NCI-H460 (cell line): ENCODE results near the gene PLCB1. TPM values are rescaled to one million over a fixed set of nuclear protein-coding genes. Genes with fewer than 3 reads are reported as not detected.
"Not testable (repeated sequence)": the region's sequence is repeated elsewhere in the genome, so short reads cannot be mapped to it uniquely, and the experiment has no call there.

Experiments
- DNase-seq: peaks from one replicate; pipeline ENCODE4 v3.0.0-alpha.2; 2016; ENCODE audit warnings: low read depth; ENCODE audit errors: extremely low read depth
- total RNA-seq: library from RNA; depleted of rRNA; stranded (reverse); fragments of >200 nt; shearing (Covaris generic); gene quantifications from 2 replicates; pipeline ENCODE4 v1.2.3, GENCODE V29; 2014

PLCB1 gene
- total RNA-seq, 1 experiment from 2014 or later = 74.0 TPM

- DNase-seq = no peak
Observed at GRCh38 chr20:8844179-8844578, 712.1 kb downstream of the PLCB1 start.

DNA sequence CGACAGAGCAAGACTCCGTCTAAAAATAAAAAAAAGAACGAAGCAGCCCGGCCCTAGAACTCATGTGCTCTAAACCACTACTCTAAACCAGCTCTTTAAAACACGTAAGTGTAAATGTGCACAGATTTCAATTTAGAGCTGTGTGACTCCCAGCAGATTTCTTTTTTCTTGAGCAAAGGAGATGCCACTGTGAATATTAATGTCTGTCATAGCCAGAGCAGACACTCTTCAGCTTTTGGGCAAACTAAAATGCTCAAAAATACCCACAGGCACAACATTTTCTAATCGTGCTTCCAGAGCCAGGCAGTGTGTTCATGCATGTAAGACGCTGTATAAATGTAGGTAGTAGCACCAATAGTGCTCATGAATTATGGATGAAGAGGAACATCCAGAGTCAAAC, 717.9 kb downstream of the PLCB1 start:
- no peak for DNase-seq

DNA sequence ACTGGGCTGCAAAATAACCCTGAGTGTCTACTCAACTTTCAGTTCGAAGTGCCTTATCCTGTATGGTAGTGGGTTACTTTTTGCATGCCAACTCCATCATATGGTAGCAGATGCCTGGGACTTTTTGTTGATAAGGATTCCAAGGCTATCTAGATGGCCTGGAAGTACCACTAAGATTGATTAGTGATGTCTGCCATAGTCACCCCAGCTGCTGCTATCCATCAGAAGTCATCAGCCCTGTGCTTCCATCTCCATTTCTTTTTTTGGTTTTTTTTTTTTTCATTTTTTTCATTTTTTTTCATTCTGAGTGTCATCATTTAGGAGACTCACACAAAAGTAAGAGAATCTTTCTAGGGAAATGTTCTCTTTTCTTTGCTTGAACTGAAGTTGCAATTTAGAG, 719.4 kb downstream of the PLCB1 start:
- no peak for DNase-seq

GRCh38 chr20:8851919-8852318, 719.9 kb downstream of the PLCB1 start:
- not testable (repeated sequence) for DNase-seq

GRCh38 chr20:8853211-8853610, 721.1 kb downstream of the PLCB1 start:
- not testable (repeated sequence) for DNase-seq

DNA sequence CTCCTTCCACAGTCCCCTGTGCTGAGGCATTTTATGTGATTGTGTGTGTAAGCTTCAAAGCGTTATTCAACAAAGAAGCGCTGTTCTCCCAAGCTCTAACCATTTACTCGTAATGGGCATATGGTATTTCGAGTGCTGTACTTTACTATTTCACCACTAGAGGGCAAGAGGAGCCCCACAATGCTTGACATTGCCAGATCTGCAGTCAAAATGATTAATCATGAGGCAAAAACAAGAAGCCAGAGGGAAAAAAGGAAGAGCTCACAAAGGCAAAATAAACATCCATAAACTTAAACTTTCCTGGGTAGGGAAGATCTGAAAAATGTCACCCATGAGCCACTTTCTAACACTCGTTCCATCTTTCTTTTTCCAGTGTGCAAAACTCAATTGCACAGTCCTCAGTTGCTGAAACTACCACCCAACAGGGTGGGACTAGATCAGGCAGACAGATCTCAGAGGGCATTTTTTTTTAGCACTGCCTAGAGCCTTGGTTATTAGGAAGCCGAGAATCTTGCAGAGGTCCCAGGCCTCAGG, 721.8 kb downstream of the PLCB1 start:
- peak; percentile 76 for DNase-seq

DNA sequence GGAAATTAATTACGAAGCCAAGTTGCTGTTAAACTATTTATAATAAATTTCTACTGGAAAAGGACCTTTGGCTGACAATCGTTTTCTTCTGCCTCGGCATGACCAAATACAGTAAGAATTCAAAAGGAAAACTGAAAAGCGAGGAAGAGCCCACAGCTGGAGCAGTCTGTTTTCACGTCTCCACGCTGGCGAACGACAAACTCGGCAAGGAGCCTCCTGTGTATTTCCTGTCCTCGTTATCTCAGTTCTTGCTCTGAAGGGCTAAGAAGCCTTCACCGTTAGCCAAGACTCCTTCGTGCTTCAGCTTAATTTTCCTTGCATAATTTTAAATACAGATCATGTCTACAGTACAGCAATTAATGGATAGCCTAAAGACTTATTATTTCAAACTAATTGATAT, 722.5 kb downstream of the PLCB1 start:
- DNase-seq = no peak

DNA sequence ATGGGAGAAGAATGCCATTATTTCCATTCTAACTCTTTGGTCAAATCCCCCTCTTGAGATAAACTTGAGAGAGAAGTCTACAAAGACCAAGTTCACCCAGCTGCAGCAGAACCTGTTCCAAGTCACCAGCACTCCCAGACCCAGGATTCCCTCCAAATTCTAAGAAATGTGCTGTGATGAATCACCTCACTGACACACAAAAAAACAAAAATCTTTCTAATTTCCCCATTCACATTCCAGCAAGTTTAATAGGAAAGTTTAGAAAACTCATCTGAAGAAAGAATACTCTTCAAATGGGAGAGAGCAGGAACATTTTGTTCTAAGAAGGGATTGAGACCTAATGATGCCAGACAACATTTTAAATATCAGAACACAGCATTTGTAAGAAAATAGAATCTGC, 723.2 kb downstream of the PLCB1 start:
- DNase-seq = no peak

- DNase-seq = no peak
Observed at GRCh38 chr20:8856668-8857067, 724.6 kb downstream of the PLCB1 start.

- DNase-seq = no peak
Observed at GRCh38 chr20:8858181-8858787, 726.2 kb downstream of the PLCB1 start.

DNA sequence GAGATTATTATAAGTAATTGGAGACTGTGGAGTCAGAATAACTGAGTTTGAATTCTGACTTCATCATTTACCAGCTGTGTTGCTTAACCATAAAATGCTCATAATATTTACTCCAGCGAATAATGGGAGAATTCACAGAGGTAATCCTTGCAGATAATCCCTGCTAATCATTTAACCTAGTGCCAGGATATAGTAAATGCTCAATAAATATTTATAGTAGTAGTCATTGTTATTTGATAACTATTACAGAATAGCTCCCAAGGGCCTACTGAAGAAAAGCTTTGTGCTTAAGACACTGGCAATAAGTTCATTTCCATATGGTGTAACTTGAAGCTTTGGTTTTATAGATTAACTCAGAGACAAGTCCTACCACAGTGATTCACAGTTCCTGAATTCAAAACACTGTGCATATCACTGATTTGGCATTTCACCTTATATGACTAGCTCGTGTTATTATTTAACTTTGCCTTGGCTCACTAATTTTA, 728.0 kb downstream of the PLCB1 start:
- DNase-seq = no peak

GRCh38 chr20:8862092-8862491, 730.0 kb downstream of the PLCB1 start:
- DNase-seq = no peak

- no peak for DNase-seq
Observed at GRCh38 chr20:8865636-8866035, 733.6 kb downstream of the PLCB1 start.

DNA sequence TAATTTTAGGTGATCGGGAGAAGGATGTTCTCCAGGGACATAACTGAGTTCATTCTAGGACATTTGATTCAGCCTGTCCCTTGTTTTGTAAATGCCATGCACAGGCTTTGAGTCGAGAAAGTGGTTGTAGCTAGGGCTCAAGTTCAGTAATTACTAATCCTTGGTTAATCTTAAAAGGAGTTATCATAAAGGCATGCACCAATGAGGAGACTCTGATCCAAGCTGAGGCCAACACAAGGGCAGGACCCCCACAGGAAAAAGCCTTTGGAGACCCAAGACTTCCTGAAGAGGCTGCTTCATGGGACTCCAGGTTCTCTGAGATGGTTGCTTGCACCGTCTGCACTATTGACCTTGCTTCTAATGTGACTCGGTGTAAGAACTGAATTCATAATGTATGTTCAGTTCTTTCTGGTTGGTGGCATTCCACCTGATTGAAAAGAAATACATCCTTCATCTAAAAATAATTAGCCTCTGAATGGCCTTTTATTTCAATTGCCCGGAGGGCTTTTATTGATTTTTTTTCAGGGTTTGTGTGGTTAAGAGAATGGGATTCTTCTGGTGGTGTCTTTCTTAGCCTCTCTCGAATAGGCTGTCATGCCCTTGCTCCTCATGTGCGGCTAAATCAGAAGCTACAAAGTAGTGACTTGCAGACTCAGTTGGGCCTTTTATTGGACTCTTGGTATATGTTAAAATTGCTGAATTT, 735.1 kb downstream of the PLCB1 start:
- no peak for DNase-seq

DNA sequence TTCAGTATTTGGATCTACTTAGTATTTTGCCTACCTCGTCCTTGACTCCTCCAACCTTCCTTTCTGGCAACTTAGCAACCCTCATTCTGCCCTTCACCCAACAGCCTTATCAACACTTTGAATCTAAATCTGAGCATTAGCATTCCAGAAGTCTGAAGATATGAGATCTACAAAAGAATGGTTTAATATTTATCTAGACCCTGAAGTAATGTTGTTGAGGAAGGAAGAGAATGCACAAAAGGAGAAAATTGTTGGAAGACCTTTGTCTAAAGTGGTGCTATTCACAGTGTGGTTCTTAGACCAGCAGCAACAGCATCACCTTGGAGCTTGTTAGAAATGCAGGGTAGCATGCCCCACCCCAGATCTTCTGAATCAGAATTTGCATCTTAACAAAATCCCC, 738.6 kb downstream of the PLCB1 start:
- no peak for DNase-seq

- peak; percentile 15 for DNase-seq
Observed at GRCh38 chr20:8874437-8874836, 742.4 kb downstream of the PLCB1 start.

DNA sequence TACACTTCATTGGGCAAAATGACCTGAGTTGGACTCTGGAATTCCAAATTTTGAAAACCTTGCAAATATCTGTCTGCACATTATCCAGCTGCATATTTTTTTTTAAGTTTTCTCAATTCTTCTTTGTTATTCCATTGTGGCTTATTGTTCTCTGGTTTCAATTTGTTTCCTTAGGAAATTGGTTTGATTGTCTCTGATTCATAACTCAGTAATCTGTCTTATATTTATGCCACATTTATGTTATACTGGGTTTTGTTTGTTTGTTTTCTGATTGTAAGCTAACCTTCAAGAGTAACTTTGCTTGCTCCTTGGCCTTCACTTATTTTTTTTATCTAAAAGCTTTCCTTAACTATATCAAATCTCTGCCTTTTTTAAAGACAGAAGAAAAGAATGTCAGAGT, 743.5 kb downstream of the PLCB1 start:
- DNase-seq = no peak

GRCh38 chr20:8876366-8876765, 744.3 kb downstream of the PLCB1 start:
- no peak for DNase-seq

- DNase-seq = no peak
Observed at GRCh38 chr20:8877294-8877693, 745.2 kb downstream of the PLCB1 start.

DNA sequence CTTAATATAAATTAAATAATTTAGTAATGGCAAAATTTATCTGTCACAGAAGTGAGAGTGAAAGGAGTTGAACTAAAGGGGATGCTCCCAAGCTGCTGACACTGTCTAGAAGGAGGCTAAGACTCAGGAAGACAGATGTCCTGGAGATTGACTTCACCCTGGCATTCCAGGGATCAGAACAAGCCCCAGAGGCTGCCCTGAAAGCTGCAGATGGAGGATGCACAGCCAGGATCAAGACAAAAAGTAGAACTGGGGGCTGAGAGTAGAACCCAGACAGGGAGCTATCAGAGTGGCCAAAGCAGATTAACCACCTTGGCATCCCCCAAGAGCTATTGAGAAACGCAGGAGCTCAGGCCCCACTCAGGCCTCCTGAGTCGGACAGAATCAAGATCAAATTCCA, 747.6 kb downstream of the PLCB1 start:
- DNase-seq = no peak

DNA sequence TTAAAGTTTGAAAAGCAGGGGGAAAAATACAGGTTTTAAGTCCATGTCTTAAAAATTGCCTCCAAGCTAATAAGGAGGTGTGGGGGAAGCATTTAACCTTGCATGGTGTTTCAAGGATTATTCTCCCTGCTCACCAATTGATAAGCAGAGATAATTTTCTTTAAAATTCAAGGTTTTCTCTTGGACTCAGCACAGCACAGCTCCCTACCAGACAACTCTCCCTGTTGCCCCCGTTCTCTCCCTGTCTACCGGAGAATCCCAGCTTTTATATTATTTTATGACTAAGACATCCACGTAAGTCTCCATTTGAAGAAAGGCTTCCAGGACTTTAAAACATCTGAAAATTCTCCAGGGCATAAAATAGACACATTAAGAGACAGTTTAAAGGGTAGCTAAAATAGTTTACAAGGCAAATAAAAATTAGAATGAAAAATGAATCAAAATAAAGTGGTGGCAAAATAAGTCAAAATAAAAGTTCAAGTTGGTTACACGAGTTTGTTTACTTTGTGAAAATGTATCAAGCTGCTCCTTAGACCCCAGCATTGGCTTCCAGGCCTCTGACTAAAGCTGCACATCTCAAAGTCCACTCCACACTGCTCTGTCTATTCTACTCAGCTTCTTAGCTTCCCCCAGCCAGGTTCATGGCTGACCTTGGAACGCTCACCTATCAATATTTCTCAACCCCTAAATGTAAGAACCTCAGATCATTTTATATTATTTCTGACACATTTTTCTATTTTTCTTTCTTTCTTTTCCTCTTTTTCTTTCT, 748.2 kb downstream of the PLCB1 start:
- no peak for DNase-seq
